GM21737 (cell line): Measurements from ENCODE around the gene REEP3.
"Not testable (repeated sequence)": the region's sequence is repeated elsewhere in the genome, so short reads cannot be mapped to it uniquely, and the experiment has no call there.

Experiments used
- ATAC-seq: cut with Tn5 transposase; IDR thresholded peaks from one replicate; pipeline ENCODE4 v1.9.1; 2021; ENCODE audit warnings: mild to moderate bottlenecking, moderate library complexity; ENCODE audit not compliant: unreplicated experiment

REEP3 gene

GRCh38 chr10:63661347-63661746 lies 140.1 kb downstream of the REEP3 start:
- ATAC-seq = no peak

GRCh38 chr10:63664341-63664885 lies 143.2 kb downstream of the REEP3 start:
- ATAC-seq = no peak

DNA sequence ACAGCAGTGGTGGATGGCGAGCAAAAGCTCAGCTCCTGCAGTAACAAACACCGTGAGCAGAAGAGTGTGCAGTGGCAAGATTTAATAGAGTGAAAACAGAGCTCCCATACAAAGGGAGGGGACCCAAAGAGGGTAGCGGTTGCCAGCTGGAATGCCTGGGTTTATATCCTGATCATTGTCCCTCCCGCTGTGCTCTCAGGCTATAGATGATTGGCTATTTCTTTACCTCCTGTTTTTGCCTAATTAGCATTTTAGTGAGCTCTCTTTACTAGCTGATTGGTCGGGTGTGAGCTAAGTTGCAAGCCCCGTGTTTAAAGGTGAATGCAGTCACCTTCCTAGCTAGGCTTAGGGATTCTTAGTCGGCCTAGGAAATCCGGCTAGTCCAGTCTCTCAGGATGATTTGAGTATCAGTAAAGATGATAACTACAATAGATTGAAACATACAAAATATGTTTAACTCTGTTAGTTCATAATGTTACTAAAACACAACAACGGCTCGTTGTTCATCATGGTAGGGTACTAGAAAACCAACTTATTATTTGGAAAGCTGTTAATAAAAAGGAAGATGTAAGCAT lies 143.9 kb downstream of the REEP3 start:
- not testable (repeated sequence) for ATAC-seq

- ATAC-seq = no peak
Observed at GRCh38 chr10:63665670-63666134, 144.5 kb downstream of the REEP3 start.

GRCh38 chr10:63666836-63667383 lies 145.7 kb downstream of the REEP3 start:
- no peak for ATAC-seq

DNA sequence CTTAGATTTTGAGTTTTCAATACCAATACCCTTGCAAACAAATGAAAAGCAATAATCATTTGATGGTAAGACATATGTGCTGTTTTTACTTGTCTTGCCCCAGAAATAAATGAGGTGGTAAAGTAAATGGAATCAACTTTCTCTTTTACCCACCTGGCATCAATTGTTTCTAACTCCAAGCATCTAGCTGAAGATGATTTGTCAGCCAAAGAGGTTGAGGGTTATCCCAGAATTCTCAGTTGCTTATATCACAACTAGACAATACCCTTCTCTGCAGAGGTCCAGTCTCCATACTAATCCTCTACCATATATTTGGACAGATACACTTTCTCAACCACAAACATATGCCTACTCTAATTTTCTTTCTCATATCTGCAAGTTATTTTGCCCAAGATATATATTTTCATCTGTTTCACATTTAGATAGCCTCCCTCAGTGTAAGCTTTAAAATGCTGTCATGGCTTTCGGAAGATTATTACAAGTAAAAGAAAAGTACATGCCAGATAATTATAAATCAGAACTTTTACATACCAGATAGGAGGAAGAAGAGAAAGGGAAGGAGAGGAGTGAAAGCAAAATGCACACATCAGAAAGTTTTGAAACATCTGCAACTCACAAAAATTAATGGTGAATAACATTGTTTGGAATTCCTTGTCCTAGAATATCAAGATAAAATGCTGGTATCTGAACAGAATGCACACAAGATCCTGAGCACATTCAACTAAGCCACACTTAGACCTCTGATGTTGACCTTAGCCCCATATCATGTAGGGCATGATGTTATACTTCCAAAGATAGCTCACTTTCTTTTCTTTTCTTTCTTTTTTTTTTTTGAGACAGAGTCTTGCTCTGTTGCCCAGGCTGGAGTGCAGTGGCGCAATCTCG lies 146.6 kb downstream of the REEP3 start:
- ATAC-seq = no peak

DNA sequence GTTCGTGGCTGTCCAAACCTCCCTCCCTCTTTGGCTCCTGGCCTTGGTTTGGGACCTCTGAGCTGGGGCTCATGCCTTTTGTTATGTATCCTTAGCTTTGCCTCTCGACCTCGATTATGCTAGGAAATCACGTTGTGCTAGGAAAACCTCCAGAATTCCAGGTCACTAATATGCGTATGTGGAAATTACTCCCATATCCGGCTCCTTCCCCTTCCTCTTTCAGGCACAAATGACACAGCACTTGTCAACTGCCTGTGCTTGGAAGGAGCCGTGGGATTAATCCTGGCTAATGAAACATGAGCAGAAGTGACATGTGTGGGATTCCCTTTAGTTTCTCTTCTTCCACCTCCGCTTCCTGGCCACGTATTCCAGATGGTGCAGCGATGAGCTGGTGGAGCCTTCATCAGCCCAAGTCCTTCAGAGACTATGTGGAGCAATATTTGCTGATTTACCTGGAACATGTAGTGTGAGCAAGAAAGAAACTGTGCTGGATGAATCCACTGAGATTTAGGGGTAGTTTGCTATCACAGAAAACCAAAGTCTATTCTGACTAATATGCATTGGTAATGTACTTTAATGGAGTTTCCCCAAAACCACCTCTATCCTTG lies 149.2 kb downstream of the REEP3 start:
- no peak for ATAC-seq

DNA sequence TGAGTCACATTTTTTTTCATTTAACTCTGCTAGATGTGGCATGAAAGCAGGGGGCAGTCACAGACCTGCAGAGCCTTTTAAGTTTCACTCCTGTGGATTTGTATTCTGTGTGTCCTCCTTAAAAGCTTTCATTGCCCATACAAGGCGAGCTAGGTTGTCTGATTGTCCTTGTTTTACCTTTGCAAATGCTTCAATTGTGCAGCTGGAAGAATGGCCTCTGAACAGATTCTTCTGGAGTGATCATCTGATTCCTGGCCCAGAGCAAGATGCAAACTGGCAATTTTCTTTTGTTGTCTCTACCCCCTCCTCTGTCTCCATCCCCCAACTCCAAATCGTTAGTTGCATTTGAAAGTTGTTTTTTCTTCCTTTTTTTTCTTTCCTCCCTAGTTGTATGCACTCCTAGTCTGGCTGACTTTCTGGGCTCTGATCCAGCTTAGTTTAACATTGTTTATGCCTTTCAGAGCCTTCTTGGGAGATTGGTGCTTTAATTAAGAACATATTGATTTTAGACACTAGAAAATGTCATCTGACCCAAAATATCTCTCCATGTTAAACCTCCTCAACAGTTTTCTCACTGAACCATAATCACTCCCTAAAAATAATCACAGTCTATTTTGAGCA lies 150.2 kb downstream of the REEP3 start:
- ATAC-seq = no peak

DNA sequence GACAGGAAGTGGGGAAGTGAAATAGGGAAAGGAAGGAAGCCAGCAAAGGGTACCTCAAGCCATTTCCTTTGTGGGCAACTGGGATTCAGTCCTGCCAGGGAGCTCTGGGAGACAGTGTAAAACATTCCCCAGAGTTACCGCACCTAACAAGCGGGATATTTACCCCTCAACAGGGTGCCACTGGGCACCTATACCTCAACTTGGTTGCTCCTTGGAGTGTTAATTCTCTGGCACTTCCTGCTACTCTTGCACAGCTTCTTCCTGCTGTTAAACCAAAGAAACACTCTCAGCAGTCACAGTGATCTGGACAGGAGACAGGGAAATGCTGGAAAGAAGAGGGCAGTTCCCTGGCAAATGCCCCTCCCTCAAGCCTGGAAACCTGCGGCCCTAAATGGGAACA lies 151.3 kb downstream of the REEP3 start:
- ATAC-seq = no peak

GRCh38 chr10:63673246-63673645 lies 152.0 kb downstream of the REEP3 start:
- no peak for ATAC-seq

DNA sequence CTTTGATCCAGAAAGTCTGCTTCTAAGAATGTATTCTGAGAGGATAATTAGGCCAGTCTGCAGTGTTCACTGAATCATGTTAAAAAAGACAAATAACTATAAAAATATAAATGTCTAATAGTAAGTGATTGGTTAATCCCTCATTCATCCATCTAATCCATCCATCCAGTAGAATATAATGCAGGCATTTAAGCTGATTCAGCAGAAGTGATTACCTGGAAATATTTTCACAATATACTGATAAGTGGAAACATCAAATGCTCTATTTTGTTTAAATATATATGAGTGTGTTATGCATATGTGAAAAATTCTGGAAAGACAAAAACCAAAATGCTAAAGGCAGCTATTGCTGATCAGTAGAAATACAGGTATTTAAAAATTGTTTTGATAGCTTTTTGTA lies 152.6 kb downstream of the REEP3 start:
- ATAC-seq = no peak
